ENCODE data around the gene SDCCAG8.

The SDCCAG8 gene

GRCh38 chr1:243345205-243345604 is 89.4 kb downstream of the SDCCAG8 start:
- DNase-seq (ENCODE audit: low read depth): peak; percentile 9
- H3K4me3 ChIP-seq (ENCODE audit: low read depth, low read length): no peak overlapping the region
- TF ChIP-seq, protein P1, sequence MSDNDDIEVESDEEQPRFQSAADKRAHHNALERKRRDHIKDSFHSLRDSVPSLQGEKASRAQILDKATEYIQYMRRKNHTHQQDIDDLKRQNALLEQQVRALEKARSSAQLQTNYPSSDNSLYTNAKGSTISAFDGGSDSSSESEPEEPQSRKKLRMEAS (IDR thresholded peaks at IDR 0.05; ENCODE audit: low read depth, low read length): no peak

- no peak for DNase-seq (ENCODE audit: low read depth)
- no peak overlapping the region for H3K4me3 ChIP-seq (ENCODE audit: low read depth, low read length)
- TF ChIP-seq MYC (IDR thresholded peaks at IDR 0.05; ENCODE audit: low read depth, low read length) (no peak), POLR2A (IDR thresholded peaks at IDR 0.05; ENCODE audit: extremely low read depth, insufficient read length) (no peak)
- TF ChIP-seq, protein P2, sequence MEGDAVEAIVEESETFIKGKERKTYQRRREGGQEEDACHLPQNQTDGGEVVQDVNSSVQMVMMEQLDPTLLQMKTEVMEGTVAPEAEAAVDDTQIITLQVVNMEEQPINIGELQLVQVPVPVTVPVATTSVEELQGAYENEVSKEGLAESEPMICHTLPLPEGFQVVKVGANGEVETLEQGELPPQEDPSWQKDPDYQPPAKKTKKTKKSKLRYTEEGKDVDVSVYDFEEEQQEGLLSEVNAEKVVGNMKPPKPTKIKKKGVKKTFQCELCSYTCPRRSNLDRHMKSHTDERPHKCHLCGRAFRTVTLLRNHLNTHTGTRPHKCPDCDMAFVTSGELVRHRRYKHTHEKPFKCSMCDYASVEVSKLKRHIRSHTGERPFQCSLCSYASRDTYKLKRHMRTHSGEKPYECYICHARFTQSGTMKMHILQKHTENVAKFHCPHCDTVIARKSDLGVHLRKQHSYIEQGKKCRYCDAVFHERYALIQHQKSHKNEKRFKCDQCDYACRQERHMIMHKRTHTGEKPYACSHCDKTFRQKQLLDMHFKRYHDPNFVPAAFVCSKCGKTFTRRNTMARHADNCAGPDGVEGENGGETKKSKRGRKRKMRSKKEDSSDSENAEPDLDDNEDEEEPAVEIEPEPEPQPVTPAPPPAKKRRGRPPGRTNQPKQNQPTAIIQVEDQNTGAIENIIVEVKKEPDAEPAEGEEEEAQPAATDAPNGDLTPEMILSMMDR (IDR thresholded peaks at IDR 0.05; ENCODE audit: low read depth, low read length): no peak
- TF ChIP-seq, protein P1 (IDR thresholded peaks at IDR 0.05; ENCODE audit: low read depth, low read length): no peak
Measured at GRCh38 chr1:243346016-243346415, 90.2 kb downstream of the SDCCAG8 start.

DNA sequence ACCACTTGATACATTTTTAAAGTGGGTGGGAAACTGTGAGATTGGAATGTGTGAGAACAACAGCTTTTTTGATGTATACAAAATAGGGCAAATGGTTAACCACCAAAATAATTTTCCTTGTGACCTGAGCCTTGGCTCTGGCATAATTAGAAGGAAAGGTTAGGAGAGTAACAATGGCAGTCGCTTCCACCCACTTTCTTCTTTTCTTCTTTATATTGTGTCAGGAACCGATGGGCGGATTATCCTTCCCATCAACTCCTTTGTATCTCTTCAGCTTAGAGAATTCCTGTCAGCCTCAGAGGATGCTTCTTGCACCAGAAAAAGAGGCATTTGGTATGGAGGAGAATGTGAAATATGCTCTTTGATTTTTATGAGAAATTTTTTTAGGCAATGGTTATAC is 90.6 kb downstream of the SDCCAG8 start:
- H3K4me3 ChIP-seq (ENCODE audit: low read depth, low read length): no peak overlapping the region
- TF ChIP-seq, protein P1 (IDR thresholded peaks at IDR 0.05; ENCODE audit: low read depth, low read length): no peak
- TF ChIP-seq, protein P2 (IDR thresholded peaks at IDR 0.05; ENCODE audit: low read depth, low read length): no peak
- TF ChIP-seq POLR2A (IDR thresholded peaks at IDR 0.05; ENCODE audit: extremely low read depth, insufficient read length) (no peak), MYC (IDR thresholded peaks at IDR 0.05; ENCODE audit: low read depth, low read length) (no peak)
- no peak for DNase-seq (ENCODE audit: low read depth)

DNA sequence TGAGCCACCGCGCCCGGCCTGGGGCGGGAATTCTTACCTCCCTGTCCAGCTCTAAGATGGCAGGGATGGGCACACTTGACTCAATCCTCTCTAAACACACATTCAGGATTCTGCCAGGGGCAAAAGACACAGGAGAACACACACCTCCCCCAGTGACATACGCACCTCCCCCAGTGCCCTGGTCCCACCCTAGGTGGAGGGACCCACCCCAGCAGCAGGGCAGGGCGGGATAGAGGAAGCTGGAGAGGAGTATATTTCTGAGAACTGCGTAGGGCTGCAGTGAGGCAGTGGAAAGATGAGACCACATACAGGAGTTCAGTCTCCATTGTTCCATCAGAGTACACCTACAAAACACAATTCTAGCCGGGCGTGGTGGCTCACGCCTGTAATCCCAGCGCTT is 92.5 kb downstream of the SDCCAG8 start:
- no peak overlapping the region for H3K4me3 ChIP-seq (ENCODE audit: low read depth, low read length)
- DNase-seq (ENCODE audit: low read depth): no peak
- TF ChIP-seq, protein P2 (IDR thresholded peaks at IDR 0.05; ENCODE audit: low read depth, low read length): no peak
- TF ChIP-seq, protein P1 (IDR thresholded peaks at IDR 0.05; ENCODE audit: low read depth, low read length): no peak
- TF ChIP-seq POLR2A (IDR thresholded peaks at IDR 0.05; ENCODE audit: extremely low read depth, insufficient read length) (no peak), MYC (IDR thresholded peaks at IDR 0.05; ENCODE audit: low read depth, low read length) (no peak)

DNA sequence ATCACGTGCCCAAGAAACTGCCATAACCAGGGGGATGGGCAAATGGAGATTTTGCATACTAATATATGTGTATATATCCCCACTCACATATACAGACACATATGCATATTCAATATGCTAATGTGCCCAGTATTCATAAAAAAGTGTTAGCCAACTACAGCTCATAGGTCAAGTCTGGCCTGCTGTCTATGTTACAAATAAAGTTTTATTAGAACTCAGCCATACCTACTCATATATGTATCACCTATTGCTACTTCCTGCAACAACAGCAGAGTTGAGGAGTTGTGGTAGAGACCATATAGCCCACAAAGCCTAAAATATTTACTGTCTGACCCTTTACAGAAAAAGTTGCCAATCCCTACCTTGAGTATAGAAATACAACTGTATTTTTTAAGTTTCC is 93.3 kb downstream of the SDCCAG8 start:
- DNase-seq (ENCODE audit: low read depth): no peak

GRCh38 chr1:243351337-243351736 is 95.5 kb downstream of the SDCCAG8 start:
- TF ChIP-seq, protein P1 (IDR thresholded peaks at IDR 0.05; ENCODE audit: low read depth, low read length): no peak
- TF ChIP-seq, protein P2 (IDR thresholded peaks at IDR 0.05; ENCODE audit: low read depth, low read length): no peak
- TF ChIP-seq MYC (IDR thresholded peaks at IDR 0.05; ENCODE audit: low read depth, low read length) (no peak), POLR2A (IDR thresholded peaks at IDR 0.05; ENCODE audit: extremely low read depth, insufficient read length) (no peak)
- no peak overlapping the region for H3K4me3 ChIP-seq (ENCODE audit: low read depth, low read length)
- no peak for DNase-seq (ENCODE audit: low read depth)

More for the DNA sequence above, 93.3 kb downstream of the SDCCAG8 start:
- H3K4me3 ChIP-seq (ENCODE audit: low read depth, low read length): no peak overlapping the region
- TF ChIP-seq POLR2A (IDR thresholded peaks at IDR 0.05; ENCODE audit: extremely low read depth, insufficient read length) (no peak), MYC (IDR thresholded peaks at IDR 0.05; ENCODE audit: low read depth, low read length) (no peak)
- TF ChIP-seq, protein P1 (IDR thresholded peaks at IDR 0.05; ENCODE audit: low read depth, low read length): no peak
- TF ChIP-seq, protein P2 (IDR thresholded peaks at IDR 0.05; ENCODE audit: low read depth, low read length): no peak
